Measurements from ENCODE around the gene TPD52L1. TPM values are rescaled to one million over a fixed set of nuclear protein-coding genes. Genes with fewer than 3 reads are reported as not detected.
A peak's percentile ranks its signal among the peaks of the same experiment; 100 is the strongest.

The TPD52L1 gene
- total RNA-seq, 1 donor from 2014 or later: 15.6 TPM

- no peaks in the 10 kb centered on the region for H3K36me3 ChIP-seq
- H3K27ac ChIP-seq: no peak overlapping the region
- no peak overlapping the region for H3K4me3 ChIP-seq
- H3K9me3 ChIP-seq: no peaks in the 10 kb centered on the region
- intact Hi-C loops (cut with DNase I): no loop called here
- H3K4me1 ChIP-seq: peaks cover 8% of the 10 kb centered on the region
- H3K27me3 ChIP-seq (ENCODE audit: low read depth): no peaks in the 10 kb centered on the region
- no peak for ATAC-seq
- TF ChIP-seq, protein P1, sequence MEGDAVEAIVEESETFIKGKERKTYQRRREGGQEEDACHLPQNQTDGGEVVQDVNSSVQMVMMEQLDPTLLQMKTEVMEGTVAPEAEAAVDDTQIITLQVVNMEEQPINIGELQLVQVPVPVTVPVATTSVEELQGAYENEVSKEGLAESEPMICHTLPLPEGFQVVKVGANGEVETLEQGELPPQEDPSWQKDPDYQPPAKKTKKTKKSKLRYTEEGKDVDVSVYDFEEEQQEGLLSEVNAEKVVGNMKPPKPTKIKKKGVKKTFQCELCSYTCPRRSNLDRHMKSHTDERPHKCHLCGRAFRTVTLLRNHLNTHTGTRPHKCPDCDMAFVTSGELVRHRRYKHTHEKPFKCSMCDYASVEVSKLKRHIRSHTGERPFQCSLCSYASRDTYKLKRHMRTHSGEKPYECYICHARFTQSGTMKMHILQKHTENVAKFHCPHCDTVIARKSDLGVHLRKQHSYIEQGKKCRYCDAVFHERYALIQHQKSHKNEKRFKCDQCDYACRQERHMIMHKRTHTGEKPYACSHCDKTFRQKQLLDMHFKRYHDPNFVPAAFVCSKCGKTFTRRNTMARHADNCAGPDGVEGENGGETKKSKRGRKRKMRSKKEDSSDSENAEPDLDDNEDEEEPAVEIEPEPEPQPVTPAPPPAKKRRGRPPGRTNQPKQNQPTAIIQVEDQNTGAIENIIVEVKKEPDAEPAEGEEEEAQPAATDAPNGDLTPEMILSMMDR (IDR thresholded peaks at IDR 0.05): no peak
- no peak for DNase-seq
Measured at GRCh38 chr6:125228981-125229479, 75.5 kb downstream of the TPD52L1 start.

DNA sequence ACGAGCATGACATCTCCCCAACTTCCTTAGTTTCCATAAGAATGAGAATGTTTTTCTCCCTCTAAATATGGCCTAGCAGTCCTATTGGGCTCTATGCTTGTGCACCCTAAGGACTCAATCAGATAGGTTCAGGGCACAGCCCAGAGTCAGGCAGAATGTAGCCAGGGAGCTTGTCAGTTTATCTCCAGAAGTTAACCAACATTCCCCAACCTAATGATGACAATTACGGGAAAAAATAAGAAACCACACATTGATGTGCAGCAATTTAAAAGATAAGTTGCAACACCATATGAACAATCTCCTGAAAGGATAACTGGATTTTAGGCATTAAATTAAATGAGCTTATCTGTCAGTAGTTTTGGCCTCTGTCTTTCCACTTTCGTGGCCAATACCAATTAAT lies 77.1 kb downstream of the TPD52L1 start:
- TF ChIP-seq, protein P1 (IDR thresholded peaks at IDR 0.05): no peak
- intact Hi-C loops (cut with DNase I): no loop called here
- DNase-seq (no peak), ATAC-seq (no peak)
- no peaks in the 10 kb centered on the region for H3K9me3 ChIP-seq
- no peak overlapping the region for H3K27ac ChIP-seq
- H3K4me3 ChIP-seq: no peak overlapping the region
- H3K4me1 ChIP-seq: no peaks in the 10 kb centered on the region
- no peaks in the 10 kb centered on the region for H3K36me3 ChIP-seq
- no peaks in the 10 kb centered on the region for H3K27me3 ChIP-seq (ENCODE audit: low read depth)

DNA sequence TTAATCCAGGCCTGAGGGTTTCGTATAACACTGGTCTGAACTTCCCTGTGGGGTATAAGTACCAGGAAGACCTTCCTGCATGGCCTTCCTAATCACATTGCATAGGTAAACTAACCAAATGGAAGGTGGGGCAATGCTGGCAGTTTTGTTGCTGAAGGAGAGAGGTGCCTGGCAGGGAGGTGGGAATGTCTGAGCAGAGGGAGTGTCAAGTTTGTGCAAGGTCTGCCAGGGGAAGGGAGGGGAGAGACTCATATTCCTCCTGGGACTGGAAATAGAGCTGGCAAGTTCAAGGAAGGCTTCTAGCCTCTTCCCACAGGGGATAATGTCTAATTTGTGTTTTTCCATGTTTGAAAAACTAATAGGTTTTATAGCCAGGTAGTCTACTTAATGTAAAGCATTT lies 77.6 kb downstream of the TPD52L1 start:
- intact Hi-C loops (cut with DNase I): no loop called here

GRCh38 chr6:125231574-125232343 lies 78.2 kb downstream of the TPD52L1 start:
- H3K36me3 ChIP-seq: no peaks in the 10 kb centered on the region
- DNase-seq: no peak
- no peak for ATAC-seq
- H3K27ac ChIP-seq: no peak overlapping the region
- no peaks in the 10 kb centered on the region for H3K27me3 ChIP-seq (ENCODE audit: low read depth)
- H3K4me3 ChIP-seq: no peak overlapping the region
- no peaks in the 10 kb centered on the region for H3K4me1 ChIP-seq
- H3K9me3 ChIP-seq: no peaks in the 10 kb centered on the region
- intact Hi-C loops (cut with DNase I): no loop called here
- TF ChIP-seq, protein P1 (IDR thresholded peaks at IDR 0.05): no peak

More for the DNA sequence above, 77.6 kb downstream of the TPD52L1 start:
- Histone ChIP-seq H3K27ac (no peak overlapping the region), H3K9me3 (no peaks in the 10 kb centered on the region), H3K27me3 (ENCODE audit: low read depth) (no peaks in the 10 kb centered on the region), H3K36me3 (no peaks in the 10 kb centered on the region), H3K4me1 (no peaks in the 10 kb centered on the region), H3K4me3 (no peak overlapping the region)
- peak in 1 of 2 donors; percentile 12 for ATAC-seq
- no peak for DNase-seq
- TF ChIP-seq, protein P1 (IDR thresholded peaks at IDR 0.05): no peak

GRCh38 chr6:125232466-125232865 lies 78.9 kb downstream of the TPD52L1 start:
- no peak for ATAC-seq
- DNase-seq: no peak
- H3K4me1 ChIP-seq: no peaks in the 10 kb centered on the region
- no peaks in the 10 kb centered on the region for H3K9me3 ChIP-seq
- TF ChIP-seq, protein P1 (IDR thresholded peaks at IDR 0.05): no peak
- no peak overlapping the region for H3K27ac ChIP-seq
- intact Hi-C loops (cut with DNase I): no loop called here
- no peak overlapping the region for H3K4me3 ChIP-seq
- no peaks in the 10 kb centered on the region for H3K27me3 ChIP-seq (ENCODE audit: low read depth)
- H3K36me3 ChIP-seq: no peaks in the 10 kb centered on the region
